Activated T-helper 1 cell treated with anti-CD3 and anti-CD28 coated beads, Interleukin-2, amount 50 U/mL, for 16 hours (primary cell): Measurements from ENCODE around the gene CHFR.
"Not testable (repeated sequence)": the region's sequence is repeated elsewhere in the genome, so short reads cannot be mapped to it uniquely, and the experiment has no call there.

Source experiments
- DNase-seq, 2 donors: peaks; one replicate each; pipeline ENCODE4 v3.0.0-alpha.2; 2020; ENCODE audit warnings: low read depth in 1 of 2, low spot score in 1 of 2

CHFR gene, protein sequence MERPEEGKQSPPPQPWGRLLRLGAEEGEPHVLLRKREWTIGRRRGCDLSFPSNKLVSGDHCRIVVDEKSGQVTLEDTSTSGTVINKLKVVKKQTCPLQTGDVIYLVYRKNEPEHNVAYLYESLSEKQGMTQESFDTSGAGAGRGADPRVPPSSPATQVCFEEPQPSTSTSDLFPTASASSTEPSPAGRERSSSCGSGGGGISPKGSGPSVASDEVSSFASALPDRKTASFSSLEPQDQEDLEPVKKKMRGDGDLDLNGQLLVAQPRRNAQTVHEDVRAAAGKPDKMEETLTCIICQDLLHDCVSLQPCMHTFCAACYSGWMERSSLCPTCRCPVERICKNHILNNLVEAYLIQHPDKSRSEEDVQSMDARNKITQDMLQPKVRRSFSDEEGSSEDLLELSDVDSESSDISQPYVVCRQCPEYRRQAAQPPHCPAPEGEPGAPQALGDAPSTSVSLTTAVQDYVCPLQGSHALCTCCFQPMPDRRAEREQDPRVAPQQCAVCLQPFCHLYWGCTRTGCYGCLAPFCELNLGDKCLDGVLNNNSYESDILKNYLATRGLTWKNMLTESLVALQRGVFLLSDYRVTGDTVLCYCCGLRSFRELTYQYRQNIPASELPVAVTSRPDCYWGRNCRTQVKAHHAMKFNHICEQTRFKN

DNA sequence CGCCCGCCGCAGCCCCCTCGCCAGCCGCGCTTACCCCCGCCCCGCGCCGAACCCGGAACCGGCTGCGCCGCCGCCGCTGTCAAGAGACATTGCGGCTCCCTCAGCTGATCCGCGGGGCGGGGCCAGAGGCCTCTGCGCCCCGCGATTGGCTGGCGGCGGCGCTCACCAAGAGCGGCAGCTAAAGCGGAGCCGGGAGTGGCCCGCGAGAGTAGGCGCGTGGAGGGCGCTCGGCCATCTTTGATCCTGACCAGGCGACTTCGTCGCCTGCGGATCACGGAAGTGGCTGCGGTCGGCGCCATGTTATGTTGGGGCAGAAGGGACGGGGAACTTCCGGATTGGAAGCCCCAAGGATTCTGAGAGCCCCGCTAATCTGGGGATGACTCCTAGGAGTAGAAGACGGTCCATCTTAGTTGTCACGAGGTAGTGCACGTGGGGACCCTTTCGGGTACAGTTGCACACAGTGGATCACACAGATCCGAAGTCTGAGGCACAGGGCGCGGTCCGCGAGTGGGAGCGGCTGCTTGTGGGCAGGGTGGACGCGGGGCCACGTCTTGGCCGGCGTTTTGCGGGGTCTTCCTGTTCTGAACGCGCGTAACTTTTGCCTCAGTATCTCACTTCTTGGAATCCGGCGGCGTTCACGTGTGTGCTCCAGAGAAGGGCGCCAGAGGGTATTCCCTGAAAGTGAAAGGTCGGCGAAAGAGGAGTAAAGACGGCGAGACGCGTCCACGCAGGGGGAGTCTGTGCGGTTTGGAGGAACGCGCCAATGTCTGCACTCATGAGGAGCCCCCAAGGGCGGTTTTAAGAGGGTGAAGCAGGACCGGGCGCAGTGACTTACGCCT, at the start of gene CHFR:
CHFR (minus strand) TSS at position 93 of the 839 bp plus-strand sequence. CDS start 277 bp downstream, outside the sequence.
- DNase-seq: peak; percentile 82 to 94

DNA sequence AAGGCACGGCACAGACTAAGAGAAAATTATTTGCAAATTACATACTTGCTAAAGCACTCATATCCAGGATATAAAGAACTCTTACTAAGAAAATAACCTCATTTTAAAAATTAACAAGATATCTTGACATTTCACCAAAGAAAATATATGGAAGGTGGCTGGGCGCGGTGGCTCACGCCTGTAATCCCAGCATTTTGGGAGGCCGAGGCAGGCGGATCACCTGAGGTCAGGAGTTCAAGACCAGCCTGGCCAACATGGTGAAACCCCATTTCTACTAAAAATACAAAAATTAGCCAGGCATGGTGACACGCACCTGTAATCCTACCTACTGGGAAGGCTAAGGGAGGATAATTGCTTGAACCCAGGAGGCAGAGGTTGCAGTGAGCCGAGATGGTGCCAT, 49.5 kb upstream of the CHFR start:
- DNase-seq: not testable (repeated sequence)

DNA sequence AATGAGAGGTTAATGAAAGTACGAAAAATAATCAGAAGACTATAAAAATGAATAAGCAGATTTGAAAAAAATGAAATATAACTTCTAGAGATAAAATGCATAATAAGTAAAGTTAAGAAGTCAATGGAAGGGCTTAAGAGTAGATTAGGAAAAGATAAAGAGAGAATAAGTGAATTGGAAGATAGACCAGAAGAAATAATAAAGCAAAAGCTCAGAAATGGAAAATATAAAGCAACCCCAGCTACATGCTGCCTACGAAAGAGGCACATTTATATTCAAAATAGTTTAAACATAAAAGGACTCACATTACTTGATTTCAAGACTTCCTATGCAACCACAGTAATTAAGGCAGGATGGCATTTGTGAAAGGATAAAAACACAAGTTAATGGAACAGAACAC, 48.8 kb upstream of the CHFR start:
- no peak for DNase-seq

DNA sequence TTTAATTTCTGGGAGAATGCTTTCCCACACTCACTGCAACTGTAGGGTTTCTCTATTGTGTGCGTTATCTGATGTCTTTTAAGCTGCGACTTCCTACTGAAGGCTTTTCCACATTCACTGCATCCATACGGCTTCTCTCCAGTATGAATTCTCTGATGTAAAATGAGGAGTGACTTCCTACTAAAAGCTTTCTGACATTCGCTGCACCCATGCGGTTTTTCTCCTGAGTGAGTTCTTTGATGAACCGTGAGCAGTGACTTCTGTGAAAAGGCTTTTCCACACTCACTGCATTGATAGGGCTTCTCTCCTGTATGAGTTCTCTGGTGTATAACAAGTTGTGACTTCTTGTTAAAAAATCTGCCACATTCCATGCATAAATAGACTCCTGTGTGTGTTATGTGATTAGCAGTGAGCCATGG, 39.0 kb upstream of the CHFR start:
- no peak for DNase-seq

DNA sequence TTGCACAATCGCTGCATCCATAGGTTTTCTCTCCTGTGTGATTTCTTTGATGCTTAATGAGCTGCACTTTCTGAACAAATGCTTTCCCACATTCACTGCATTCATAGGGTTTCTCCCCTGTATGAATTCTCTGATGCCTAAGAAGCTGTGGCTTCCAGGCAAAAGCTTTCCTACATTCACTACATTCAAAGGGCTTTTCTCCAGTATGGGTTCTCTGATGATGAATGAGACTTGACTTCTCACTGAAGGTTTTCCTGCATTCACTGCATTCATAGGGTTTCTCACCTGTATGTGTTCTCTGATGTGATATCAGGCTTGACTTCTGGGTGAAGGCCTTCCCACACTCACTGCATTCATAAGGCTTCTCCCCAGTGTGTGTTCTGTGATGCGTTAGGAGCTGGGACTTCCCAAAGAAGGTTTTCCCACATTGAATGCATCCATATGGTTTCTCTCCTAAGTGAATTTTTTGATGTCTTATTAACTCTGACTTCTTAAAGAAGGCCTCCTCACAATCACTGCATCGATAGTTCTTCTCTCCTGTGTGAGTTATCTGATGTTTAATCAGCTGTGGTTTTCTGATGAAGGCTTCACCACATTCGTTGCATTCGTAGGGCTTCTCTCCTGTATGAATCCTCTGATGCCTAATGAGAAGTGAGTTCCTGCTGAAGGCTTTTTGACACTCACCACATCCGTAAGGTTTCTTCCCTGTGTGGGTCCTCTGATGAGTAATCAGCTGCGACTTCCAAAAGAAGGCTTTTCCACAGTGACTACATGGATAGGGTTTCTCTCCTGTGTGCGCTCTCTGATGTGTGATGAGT, 38.4 kb upstream of the CHFR start:
- no peak for DNase-seq

DNA sequence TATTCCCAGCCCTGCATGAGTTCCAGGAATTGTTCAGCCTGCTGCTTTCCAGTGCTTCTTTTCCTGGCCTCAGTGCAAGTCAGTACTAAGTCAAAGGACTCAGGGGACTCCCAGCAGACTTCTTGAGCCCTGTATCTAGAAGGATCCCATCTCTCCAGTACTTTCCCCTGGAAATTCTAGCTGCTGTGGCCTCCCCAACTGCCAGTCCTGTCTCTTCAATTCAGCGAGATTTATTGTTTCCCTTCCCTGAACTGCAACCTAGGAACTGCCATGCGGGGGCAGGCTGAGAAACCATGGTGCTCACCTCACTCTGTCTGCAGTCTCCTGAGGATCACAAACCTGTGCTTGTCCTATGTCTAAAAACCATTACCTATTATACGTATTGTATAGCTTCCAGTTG, 37.0 kb upstream of the CHFR start:
- DNase-seq: no peak

DNA sequence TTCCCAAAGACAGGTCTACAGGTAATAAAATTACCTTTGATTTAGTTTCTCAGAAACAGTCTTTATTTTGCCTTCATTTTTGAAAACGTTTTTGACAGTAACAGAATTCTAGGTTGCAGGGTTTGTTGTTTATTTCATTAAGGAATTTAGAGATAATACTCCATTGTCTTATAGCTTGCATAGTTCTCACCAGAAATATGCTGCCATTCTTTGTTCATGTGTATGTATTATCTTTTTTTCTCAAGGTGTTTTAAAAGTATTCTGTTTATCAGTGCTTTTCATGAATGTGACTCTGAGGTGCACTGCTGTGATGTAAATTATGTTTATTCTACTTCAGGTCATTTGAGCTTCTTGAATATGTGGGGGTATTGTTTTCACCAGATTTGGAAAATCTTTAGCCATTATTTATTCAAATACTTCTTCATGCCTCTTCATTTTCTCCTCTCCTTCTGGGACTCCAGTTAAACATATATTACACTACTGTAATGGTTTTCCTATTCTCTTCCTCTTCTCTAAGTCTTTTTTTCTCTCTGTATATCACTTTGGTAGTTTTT, 36.0 kb upstream of the CHFR start:
- no peak for DNase-seq

DNA sequence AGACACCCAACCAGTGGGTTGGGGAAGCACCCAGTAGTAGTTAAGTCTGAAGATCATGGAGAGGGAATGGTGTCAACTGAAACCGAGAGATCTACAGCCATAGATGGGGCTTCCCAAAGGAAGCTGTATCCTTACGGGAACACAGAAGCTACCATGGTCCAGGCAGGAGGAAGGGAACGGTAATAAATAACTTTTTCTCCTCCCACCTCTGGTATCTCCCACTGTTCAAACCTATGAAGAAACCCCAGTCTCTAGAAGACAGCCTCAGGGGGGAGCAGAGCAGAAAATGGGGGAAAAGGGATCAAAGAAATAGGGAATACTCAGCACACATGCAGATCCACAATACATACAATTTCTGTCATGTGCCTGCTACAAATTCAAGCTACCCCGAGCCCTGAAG, 35.3 kb upstream of the CHFR start:
- no peak for DNase-seq

DNA sequence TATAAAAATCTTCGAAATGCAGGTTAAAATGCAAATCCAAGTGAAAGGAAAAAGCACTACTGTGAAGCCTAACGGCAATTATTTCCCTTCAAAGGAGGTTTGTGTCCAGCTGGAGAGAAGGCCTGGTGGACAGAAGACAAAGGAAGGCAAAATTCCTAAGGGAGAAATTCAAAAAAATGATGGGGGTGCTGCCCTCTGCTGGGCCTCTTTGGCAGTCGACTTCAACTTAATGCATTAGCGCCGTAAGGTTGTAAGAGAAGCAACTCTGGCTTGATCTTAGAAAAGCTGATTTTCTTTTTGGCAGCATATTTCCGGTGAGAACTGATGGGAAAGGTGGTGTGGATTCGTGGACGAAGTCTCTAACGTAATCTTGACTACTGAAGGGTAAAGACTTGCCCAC, 34.3 kb upstream of the CHFR start:
- no peak for DNase-seq

DNA sequence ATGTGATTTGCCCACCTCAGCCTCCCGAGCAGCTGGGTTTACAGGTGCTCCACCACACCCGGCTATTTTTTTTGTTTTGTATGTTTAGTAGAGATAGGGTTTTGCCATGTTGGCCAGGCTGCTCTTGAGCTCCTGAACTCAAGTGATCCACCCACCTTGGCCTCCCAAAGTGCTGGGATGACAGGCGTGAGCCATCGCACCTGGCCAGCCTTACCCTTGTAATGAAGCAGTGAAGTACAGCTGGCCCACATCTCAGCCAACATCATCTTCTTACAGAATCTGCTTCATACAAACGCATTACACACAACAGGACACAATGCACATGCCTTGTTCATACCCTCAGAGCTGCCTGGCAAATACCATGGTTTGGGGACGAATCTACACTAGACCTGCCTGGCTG, 31.3 kb upstream of the CHFR start:
- DNase-seq: no peak

DNA sequence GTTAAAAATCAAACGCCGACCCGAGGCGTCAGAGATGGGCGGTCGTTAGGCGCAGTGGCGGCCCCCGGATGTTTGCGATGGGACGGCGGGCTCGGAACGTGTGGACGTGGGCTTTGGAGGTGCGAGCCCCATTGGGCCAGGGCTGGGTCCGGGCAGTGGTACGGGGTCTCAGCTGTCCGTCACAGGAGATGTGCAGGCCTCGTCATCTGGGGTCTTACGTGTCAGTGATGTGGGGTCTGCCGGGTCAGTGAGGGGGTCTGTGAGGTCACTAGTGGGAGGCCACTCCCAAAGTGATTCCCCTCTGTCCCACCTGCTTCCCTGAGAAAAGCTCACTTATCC, 21.6 kb upstream of the CHFR start:
- no peak for DNase-seq

DNA sequence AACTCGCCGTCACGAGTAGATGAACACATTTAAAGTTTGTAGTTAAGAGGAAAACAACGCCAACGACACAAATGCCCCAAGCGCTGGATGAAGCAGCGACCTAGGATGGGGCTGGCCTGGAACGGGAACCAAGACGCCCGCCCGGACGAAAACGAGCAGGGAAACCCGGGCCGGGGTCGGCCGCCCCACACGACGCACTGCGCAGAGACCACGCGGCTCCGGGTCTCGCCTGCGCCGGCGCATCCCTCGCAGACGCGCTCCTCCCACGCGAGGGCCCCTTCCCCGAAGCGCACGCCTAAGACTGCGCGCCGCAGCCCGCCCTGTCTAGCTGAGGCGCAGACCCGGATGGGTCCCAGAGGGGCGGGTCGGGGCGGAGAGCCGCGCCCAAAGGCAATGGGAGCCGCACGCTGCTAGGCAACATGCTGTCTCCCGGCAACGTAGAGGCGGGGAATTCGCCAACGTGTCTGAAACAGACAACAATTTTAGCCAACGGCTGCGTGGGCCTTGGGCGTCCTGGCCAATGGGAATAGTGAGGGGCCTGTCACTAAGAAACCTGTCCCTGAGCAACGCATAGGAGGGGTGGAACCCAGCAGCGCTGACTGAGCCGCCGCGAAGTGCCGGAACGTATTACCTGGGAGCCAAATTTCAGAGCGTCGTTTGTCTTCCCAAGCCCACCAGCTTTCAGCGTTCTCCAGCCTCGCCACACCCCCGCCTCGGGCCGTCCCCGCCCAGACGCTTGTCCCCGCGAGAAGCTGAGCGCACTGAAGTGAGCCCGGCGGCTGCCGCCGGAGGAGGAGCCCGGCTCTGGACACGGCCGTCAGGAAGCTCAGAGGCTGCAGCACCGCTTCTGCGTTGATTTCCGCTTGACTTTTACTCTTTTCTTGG, 21.0 kb upstream of the CHFR start:
- peak; percentile 87 to 96 for DNase-seq

DNA sequence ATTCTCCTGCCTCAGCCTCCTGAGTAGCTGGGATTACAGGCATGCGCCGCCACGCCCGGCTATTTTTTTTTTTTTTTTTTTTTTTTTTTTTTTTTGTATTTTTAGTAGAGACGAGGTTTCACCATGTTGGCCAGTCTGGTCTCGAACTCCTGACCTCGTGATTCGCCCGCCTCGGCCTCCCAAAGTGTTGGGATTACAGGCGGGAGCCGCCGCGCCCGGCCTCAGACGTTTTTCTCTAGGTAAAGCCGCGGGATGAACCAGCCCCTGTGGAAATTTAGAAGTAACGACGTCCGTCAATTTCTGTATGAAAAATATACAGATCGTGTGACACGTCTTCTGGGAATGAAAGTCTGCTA, 20.4 kb upstream of the CHFR start:
- DNase-seq: not testable (repeated sequence)

DNA sequence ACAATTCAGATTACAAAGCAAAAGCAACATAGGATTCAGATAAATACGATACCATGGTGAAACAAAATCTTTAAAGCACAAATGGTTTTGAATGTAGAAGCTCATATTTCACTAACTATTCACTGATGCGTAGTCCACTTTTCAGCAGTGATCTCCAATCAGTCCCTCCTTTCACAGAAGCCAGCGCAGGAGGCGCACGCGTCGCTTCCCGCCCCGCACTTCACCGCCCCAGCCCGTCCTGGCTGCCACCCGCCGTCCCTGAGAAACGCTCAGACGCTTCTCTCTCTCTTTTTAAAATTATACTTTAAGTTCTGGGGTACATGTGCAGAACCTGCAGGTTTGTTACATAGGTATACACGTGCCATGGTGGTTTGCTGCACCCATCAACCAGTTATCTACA, 19.8 kb upstream of the CHFR start:
- DNase-seq: no peak

DNA sequence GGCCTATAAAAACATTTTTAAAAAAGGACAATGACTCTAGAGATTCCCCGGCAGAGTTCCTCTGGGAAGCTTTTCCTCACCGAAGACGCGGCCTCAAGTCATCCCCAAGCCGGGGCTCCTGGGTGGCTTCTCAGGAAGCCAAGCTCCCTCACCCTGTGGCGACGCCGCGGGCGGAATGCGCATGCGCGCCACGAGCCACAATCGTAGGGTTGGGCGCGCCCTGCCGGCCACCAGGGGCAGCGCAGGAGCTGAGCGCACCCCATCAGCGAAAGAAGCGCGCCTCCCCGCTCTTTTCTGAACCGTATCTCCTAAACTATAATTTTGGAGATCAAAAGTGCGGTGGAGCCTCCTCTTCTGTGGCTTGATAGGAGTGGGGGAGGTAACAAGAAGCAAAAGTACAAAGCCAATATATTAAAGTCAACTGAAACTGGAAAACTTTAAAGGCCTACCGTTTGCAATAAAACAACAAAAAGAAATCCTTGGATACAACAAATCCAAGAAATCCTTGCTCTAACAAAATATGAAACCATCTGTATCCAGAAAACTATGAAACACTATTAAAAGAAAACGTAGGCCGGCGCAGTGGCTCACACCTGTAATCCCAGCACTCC, 17.4 kb upstream of the CHFR start:
- DNase-seq: peak; percentile 80 to 86

DNA sequence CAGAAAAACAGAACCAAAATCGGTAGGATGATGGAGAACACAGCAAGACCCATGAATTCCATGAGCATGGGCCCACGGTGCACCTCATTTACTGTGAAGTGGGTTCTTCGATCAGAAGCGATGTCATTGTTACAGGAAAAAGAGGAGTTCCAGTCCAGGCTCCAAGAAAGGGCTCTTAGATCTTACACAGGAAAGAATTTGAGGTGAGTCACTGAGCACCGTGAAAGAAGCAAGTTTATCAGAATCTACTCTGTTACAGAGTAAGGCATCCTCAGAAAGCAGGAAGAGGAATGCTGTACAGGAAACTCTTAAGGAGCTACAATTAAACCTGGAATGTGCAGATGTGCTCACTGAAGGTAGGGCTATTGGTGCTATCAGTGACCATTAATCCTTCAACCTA, 11.6 kb upstream of the CHFR start:
- no peak for DNase-seq

DNA sequence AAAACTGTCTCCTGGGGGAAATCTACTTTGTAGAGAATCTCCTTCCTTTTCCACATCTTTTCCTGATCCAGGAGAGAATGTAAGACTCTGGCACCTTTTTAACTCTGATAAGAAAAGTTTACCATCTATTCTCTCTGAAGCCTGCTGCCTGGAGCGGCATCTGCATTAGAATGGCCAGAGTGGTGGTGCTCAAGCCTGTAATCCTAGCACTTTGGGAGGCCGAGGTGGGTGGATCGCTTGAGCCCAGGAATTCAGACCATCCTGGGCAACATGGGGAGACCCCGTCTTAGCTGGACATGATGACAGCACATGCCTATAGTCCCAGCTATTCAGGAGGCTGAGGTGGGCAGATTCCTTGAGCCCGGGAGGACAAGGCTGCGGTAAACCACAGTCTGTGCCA, 1.4 kb upstream of the CHFR start:
- DNase-seq: no peak

DNA sequence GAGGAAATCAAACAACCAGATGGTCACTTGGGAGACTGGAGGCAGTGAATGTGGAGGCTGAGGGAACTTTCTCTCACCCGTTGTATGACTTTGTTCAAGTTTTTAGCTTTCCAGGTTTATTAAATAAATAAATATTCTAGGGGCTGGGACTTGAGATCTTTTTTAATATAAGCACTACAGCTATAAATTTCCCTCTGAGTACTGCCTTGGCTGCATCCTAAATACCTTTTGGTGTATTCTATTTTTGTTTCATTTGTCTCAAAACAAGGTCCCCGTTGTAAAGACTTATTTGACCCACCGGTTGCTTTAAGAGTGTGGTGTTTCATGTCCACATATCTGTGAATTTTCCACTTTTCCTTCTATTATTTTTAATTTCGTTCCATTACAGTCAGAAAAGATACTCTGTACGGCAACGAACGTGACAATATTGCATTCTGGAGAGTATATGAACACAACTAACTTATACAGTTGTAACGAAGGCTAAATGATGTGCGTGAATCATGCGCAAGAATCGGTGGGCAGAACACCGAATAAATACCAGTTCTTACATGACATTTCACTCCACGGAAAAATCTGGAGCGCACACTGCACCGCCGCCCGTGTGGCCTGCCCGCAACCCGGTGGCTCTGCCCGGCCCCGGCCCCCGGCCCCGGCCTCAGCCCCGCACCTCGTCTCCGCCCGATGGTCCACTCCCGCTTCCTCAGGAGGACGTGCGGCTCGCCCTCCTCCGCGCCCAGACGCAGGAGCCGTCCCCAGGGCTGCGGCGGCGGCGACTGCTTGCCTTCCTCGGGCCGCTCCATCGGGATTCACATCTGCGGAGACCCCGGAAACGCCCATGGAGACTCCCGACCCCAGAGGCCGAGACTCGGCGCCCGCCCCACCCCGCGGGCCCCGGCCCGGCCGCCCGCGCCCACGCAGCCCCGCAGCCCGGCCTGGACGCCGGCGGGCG, 602 bp downstream of the CHFR start:
- DNase-seq: peak in 1 of 2 donors; percentile 12
